SK-N-SH treated with all-trans-retinoic acid at 6 μM for 48 hours (cell line): ENCODE results near the gene ACVR1B.

Experiments
- ATAC-seq: fragments of 200-7000 bp; cut with Tn5 transposase; 3 replicates; pipeline ENCODE4 v1.9.1; 2020; ENCODE audit warnings: mild to moderate bottlenecking, moderate library complexity
- ARNTL ChIP-seq: fragments of 450-650 bp; formaldehyde crosslinking; IDR thresholded peaks from 2 replicates; pipeline ENCODE4 v1.5.0; 2020; ENCODE audit warnings: low read depth, mild to moderate bottlenecking, moderate library complexity, borderline replicate concordance
- BACH2 ChIP-seq: fragments of 250-450 bp; sonication (Bioruptor Pico); IDR thresholded peaks from 2 replicates; pipeline ENCODE4 v1.9.0; 2021; ENCODE audit warnings: mild to moderate bottlenecking, borderline replicate concordance
- CREB5 ChIP-seq: fragments of 250-450 bp; sonication (Bioruptor Pico); IDR thresholded peaks from 2 replicates; pipeline ENCODE4 v1.5.1; 2020; ENCODE audit warnings: low read depth, mild to moderate bottlenecking, moderate library complexity
- CSDC2 ChIP-seq: fragments of 250-450 bp; sonication (Bioruptor Pico); IDR thresholded peaks from 2 replicates; pipeline ENCODE4 v1.5.0; 2020; ENCODE audit warnings: mild to moderate bottlenecking, moderate library complexity
- CSRNP3 ChIP-seq: fragments of 250-450 bp; sonication (Bioruptor Pico); IDR thresholded peaks from 2 replicates; pipeline ENCODE4 v1.5.1; 2021; ENCODE audit warnings: mild to moderate bottlenecking, moderate library complexity
- ESRRG ChIP-seq: fragments of 250-450 bp; sonication (Bioruptor Pico); IDR thresholded peaks from 2 replicates; pipeline ENCODE4 v1.6.1; 2021; ENCODE audit warnings: mild to moderate bottlenecking
- GLIS3 ChIP-seq: fragments of 250-450 bp; sonication (Bioruptor Pico); IDR thresholded peaks from 2 replicates; pipeline ENCODE4 v1.5.0; 2020; ENCODE audit warnings: mild to moderate bottlenecking, moderate library complexity
- ISL1 ChIP-seq: fragments of 250-450 bp; sonication (Bioruptor Pico); IDR thresholded peaks from 2 replicates; pipeline ENCODE4 v2.1.2; 2022; ENCODE audit warnings: mild to moderate bottlenecking, moderate library complexity
- OSR1 ChIP-seq: fragments of 250-450 bp; sonication (Bioruptor Pico); IDR thresholded peaks from 2 replicates; pipeline ENCODE4 v1.8.0; 2022; ENCODE audit warnings: moderate library complexity, mild to moderate bottlenecking, inconsistent platforms
- PATZ1 ChIP-seq: fragments of 250-450 bp; sonication (Bioruptor Pico); IDR thresholded peaks from 2 replicates; pipeline ENCODE4 v1.8.0; 2020; ENCODE audit warnings: mild to moderate bottlenecking, moderate library complexity, borderline replicate concordance
- POU6F1 ChIP-seq: fragments of 250-450 bp; sonication (Bioruptor Pico); IDR thresholded peaks from 2 replicates; pipeline ENCODE4 v1.8.0; 2021; ENCODE audit warnings: low read depth, mild to moderate bottlenecking, moderate library complexity, borderline replicate concordance
- PPARA ChIP-seq: fragments of 250-450 bp; sonication (Bioruptor Pico); IDR thresholded peaks from 2 replicates; pipeline ENCODE4 v1.5.0; 2020; ENCODE audit warnings: mild to moderate bottlenecking, borderline replicate concordance
- RARB ChIP-seq: fragments of 250-450 bp; sonication (Bioruptor Pico); IDR thresholded peaks from 2 replicates; pipeline ENCODE4 v1.8.0; 2021; ENCODE audit warnings: mild to moderate bottlenecking, moderate library complexity
- SNAI2 ChIP-seq: fragments of 250-450 bp; sonication (Bioruptor Pico); IDR thresholded peaks from 2 replicates; pipeline ENCODE4 v1.5.0; 2020; ENCODE audit warnings: mild to moderate bottlenecking, moderate library complexity
- TOX ChIP-seq: fragments of 250-450 bp; sonication (Bioruptor Pico); IDR thresholded peaks from 2 replicates; pipeline ENCODE4 v1.8.0; 2021; ENCODE audit warnings: mild to moderate bottlenecking, moderate library complexity, borderline replicate concordance
- TSHZ2 ChIP-seq: fragments of 250-450 bp; sonication (Bioruptor Pico); IDR thresholded peaks from 2 replicates; pipeline ENCODE4 v1.5.0; 2020; ENCODE audit warnings: mild to moderate bottlenecking, moderate library complexity
- ZC3H10 ChIP-seq: fragments of 250-450 bp; sonication (Bioruptor Pico); IDR thresholded peaks from 2 replicates; pipeline ENCODE4 v1.5.1; 2021; ENCODE audit warnings: mild to moderate bottlenecking, moderate library complexity
- ZFP3 ChIP-seq: fragments of 250-450 bp; sonication (Bioruptor Pico); IDR thresholded peaks from 2 replicates; pipeline ENCODE4 v1.5.0; 2020; ENCODE audit warnings: mild to moderate bottlenecking, moderate library complexity
- ZFP30 ChIP-seq: fragments of 450-650 bp; formaldehyde crosslinking; IDR thresholded peaks from 2 replicates; pipeline ENCODE4 v1.5.0; 2022; ENCODE audit warnings: mild to moderate bottlenecking, moderate library complexity
- ZNF565 ChIP-seq: fragments of 450-650 bp; formaldehyde crosslinking; conservative IDR thresholded peaks from 2 replicates; pipeline ENCODE4 v1.5.0; 2020; ENCODE audit warnings: low read depth, mild to moderate bottlenecking, moderate library complexity
- ZNF70 ChIP-seq: fragments of 450-650 bp; formaldehyde crosslinking; IDR thresholded peaks from 2 replicates; pipeline ENCODE4 v1.5.0; 2020; ENCODE audit warnings: mild to moderate bottlenecking, moderate library complexity
- ZNF8 ChIP-seq: fragments of 450-650 bp; formaldehyde crosslinking; IDR thresholded peaks from 2 replicates; pipeline ENCODE4 v1.5.0; 2020; ENCODE audit warnings: mild to moderate bottlenecking, moderate library complexity

The ACVR1B gene

GRCh38 chr12:51908876-51909592, 42.5 kb upstream of the ACVR1B start (continued):
- TF ChIP-seq ZC3H10 (no peak), CREB5 (CRISPR knock-in tag) (no peak), ZNF8 (CRISPR knock-in tag) (no peak), ZNF565 (CRISPR knock-in tag) (no peak)

- no peak for TF ChIP-seq PATZ1 (CRISPR knock-in tag)
- TF ChIP-seq CSRNP3, result no peak
- TF ChIP-seq ZNF565 (CRISPR knock-in tag), result no peak
- no peak for TF ChIP-seq ESRRG (CRISPR knock-in tag)
- no peak for TF ChIP-seq BACH2 (CRISPR knock-in tag)
- TF ChIP-seq POU6F1 (CRISPR knock-in tag), result no peak
- TF ChIP-seq CSDC2 (CRISPR knock-in tag), result no peak
- no peak for TF ChIP-seq RARB
- TF ChIP-seq ARNTL (CRISPR knock-in tag), result no peak
- TF ChIP-seq PPARA (CRISPR knock-in tag), result no peak
- TF ChIP-seq TOX (CRISPR knock-in tag), result no peak
- TF ChIP-seq ZC3H10, result no peak
- no peak for TF ChIP-seq TSHZ2
- TF ChIP-seq ZFP30 (CRISPR knock-in tag), result no peak
- no peak for TF ChIP-seq ZNF8 (CRISPR knock-in tag)
- no peak for TF ChIP-seq OSR1
- no peak for ATAC-seq
These were observed 41.3 kb upstream of the ACVR1B start for GRCh38 chr12:51910168-51910567.

GRCh38 chr12:51910691-51911090, 40.8 kb upstream of the ACVR1B start:
- no peak for ATAC-seq
- TF ChIP-seq SNAI2 (CRISPR knock-in tag), result no peak
- no peak for TF ChIP-seq ZFP3 (CRISPR knock-in tag)
- no peak for TF ChIP-seq ZNF70 (CRISPR knock-in tag)
- no peak for TF ChIP-seq ZNF8 (CRISPR knock-in tag)
- no peak for TF ChIP-seq CSDC2 (CRISPR knock-in tag)
- no peak for TF ChIP-seq PPARA (CRISPR knock-in tag)
- TF ChIP-seq PATZ1 (CRISPR knock-in tag), result no peak
- no peak for TF ChIP-seq POU6F1 (CRISPR knock-in tag)
- TF ChIP-seq RARB, result no peak
- no peak for TF ChIP-seq CSRNP3
- no peak for TF ChIP-seq ZNF565 (CRISPR knock-in tag)
- TF ChIP-seq ESRRG (CRISPR knock-in tag), result no peak
- TF ChIP-seq GLIS3 (CRISPR knock-in tag), result no peak
- no peak for TF ChIP-seq BACH2 (CRISPR knock-in tag)
- TF ChIP-seq OSR1, result no peak
- TF ChIP-seq ZC3H10, result no peak
- no peak for TF ChIP-seq ISL1 (CRISPR knock-in tag)
